ENCODE data around the gene ECI1.
A peak's percentile ranks its signal among the peaks of the same experiment; 100 is the strongest.

ECI1 gene

GRCh38 chr16:2236337-2237101, 14.9 kb downstream of the ECI1 start, which contains the start of gene DNASE1L2:
TSS of gene DNASE1L2 (plus strand) at chr16:2236444. CDS start at chr16:2236817, 373 bp downstream.
- Histone ChIP-seq H3K79me1 (ENCODE audit: low read length) (no peaks in the 10 kb centered on the region), H3K36me3 (ENCODE audit: control insufficient read depth, insufficient read depth, low read length) (no peaks in the 10 kb centered on the region), H3K56ac (ENCODE audit: low read length) (peak within 1 kb of the TSS; percentile 64), H2AK5ac (ENCODE audit: low read length) (no peak within 1 kb of the TSS), H3K27me3 (ENCODE audit: insufficient read depth, low read length, poor library complexity) (peaks cover 3% of the 10 kb centered on the region), H2BK120ac (ENCODE audit: low read depth, low read length) (no peak within 1 kb of the TSS), H3K4me3 (ENCODE audit: low read length) (no peak within 1 kb of the TSS), H4K5ac (ENCODE audit: low read length) (no peak within 1 kb of the TSS), H3K4ac (ENCODE audit: low read depth, low read length) (no peak within 1 kb of the TSS), H3K18ac (ENCODE audit: low read length) (no peak within 1 kb of the TSS), H3K4me2 (ENCODE audit: low read length) (peak within 1 kb of the TSS; percentile 7), H2BK5ac (ENCODE audit: low read length) (no peak within 1 kb of the TSS), H4K8ac (ENCODE audit: low read depth, low read length) (no peak within 1 kb of the TSS), H3K23ac (ENCODE audit: low read length) (no peak within 1 kb of the TSS), H2BK15ac (replicated peaks; ENCODE audit: low read depth) (no peak within 1 kb of the TSS), H3K9ac (ENCODE audit: low read length) (peak within 1 kb of the TSS; percentile 38), H3K4me1 (ENCODE audit: control insufficient read depth, low read depth, low read length) (no peaks in the 10 kb centered on the region), H3K79me2 (ENCODE audit: control insufficient read depth, insufficient read depth, low read length) (no peaks in the 10 kb centered on the region), H3K27ac (ENCODE audit: low read depth, low read length) (no peak within 1 kb of the TSS)
- peak; percentile 56 for DNase-seq
- no CpG with 5 or more reads among the region's 64 CpGs for WGBS (ENCODE audit: extremely low coverage, insufficient coverage, low lambda C conversion rate)

GRCh38 chr16:2235695-2236336, 15.6 kb downstream of the ECI1 start:
- H3K23ac ChIP-seq (ENCODE audit: low read length), result no peak overlapping the region
- H3K4me3 ChIP-seq (ENCODE audit: low read length), result no peak overlapping the region
- peaks cover 3% of the 10 kb centered on the region for H3K27me3 ChIP-seq (ENCODE audit: insufficient read depth, low read length, poor library complexity)
- no peaks in the 10 kb centered on the region for H3K79me1 ChIP-seq (ENCODE audit: low read length)
- H2BK120ac ChIP-seq (ENCODE audit: low read depth, low read length), result no peak overlapping the region
- H3K18ac ChIP-seq (ENCODE audit: low read length), result no peak overlapping the region
- no peak overlapping the region for H3K56ac ChIP-seq (ENCODE audit: low read length)
- no peak for DNase-seq
- no peak overlapping the region for H4K5ac ChIP-seq (ENCODE audit: low read length)
- no peaks in the 10 kb centered on the region for H3K4me1 ChIP-seq (ENCODE audit: control insufficient read depth, low read depth, low read length)
- H3K9ac ChIP-seq (ENCODE audit: low read length), result no peak overlapping the region
- no peak overlapping the region for H3K4me2 ChIP-seq (ENCODE audit: low read length)
- H2BK15ac ChIP-seq (replicated peaks; ENCODE audit: low read depth), result no peak overlapping the region
- no peak overlapping the region for H4K8ac ChIP-seq (ENCODE audit: low read depth, low read length)
- no peak overlapping the region for H3K4ac ChIP-seq (ENCODE audit: low read depth, low read length)
- no peak overlapping the region for H2BK5ac ChIP-seq (ENCODE audit: low read length)
- H3K79me2 ChIP-seq (ENCODE audit: control insufficient read depth, insufficient read depth, low read length), result no peaks in the 10 kb centered on the region
- H3K36me3 ChIP-seq (ENCODE audit: control insufficient read depth, insufficient read depth, low read length), result no peaks in the 10 kb centered on the region
- no peak overlapping the region for H2AK5ac ChIP-seq (ENCODE audit: low read length)
- WGBS (ENCODE audit: extremely low coverage, insufficient coverage, low lambda C conversion rate), result no CpG with 5 or more reads among the region's 19 CpGs
- no peak overlapping the region for H3K27ac ChIP-seq (ENCODE audit: low read depth, low read length)

- no peak for DNase-seq
- H2BK5ac ChIP-seq (ENCODE audit: low read length), result no peak overlapping the region
- no peak overlapping the region for H2BK120ac ChIP-seq (ENCODE audit: low read depth, low read length)
- H3K4me1 ChIP-seq (ENCODE audit: control insufficient read depth, low read depth, low read length), result no peaks in the 10 kb centered on the region
- no peak overlapping the region for H3K56ac ChIP-seq (ENCODE audit: low read length)
- H3K4me3 ChIP-seq (ENCODE audit: low read length), result no peak overlapping the region
- H3K23ac ChIP-seq (ENCODE audit: low read length), result no peak overlapping the region
- H3K18ac ChIP-seq (ENCODE audit: low read length), result no peak overlapping the region
- no peak overlapping the region for H4K8ac ChIP-seq (ENCODE audit: low read depth, low read length)
- H3K9ac ChIP-seq (ENCODE audit: low read length), result no peak overlapping the region
- H3K4me2 ChIP-seq (ENCODE audit: low read length), result no peak overlapping the region
- no peaks in the 10 kb centered on the region for H3K79me2 ChIP-seq (ENCODE audit: control insufficient read depth, insufficient read depth, low read length)
- H3K27me3 ChIP-seq (ENCODE audit: insufficient read depth, low read length, poor library complexity), result peaks cover 3% of the 10 kb centered on the region
- no peak overlapping the region for H3K27ac ChIP-seq (ENCODE audit: low read depth, low read length)
- no peaks in the 10 kb centered on the region for H3K79me1 ChIP-seq (ENCODE audit: low read length)
- H3K4ac ChIP-seq (ENCODE audit: low read depth, low read length), result no peak overlapping the region
- H3K36me3 ChIP-seq (ENCODE audit: control insufficient read depth, insufficient read depth, low read length), result no peaks in the 10 kb centered on the region
- no peak overlapping the region for H4K5ac ChIP-seq (ENCODE audit: low read length)
- no peak overlapping the region for H2BK15ac ChIP-seq (replicated peaks; ENCODE audit: low read depth)
- no peak overlapping the region for H2AK5ac ChIP-seq (ENCODE audit: low read length)
- WGBS (ENCODE audit: extremely low coverage, insufficient coverage, low lambda C conversion rate), result no CpG with 5 or more reads among the region's 28 CpGs
These were observed 16.1 kb downstream of the ECI1 start for GRCh38 chr16:2235234-2235651.

GRCh38 chr16:2234813-2235170, 16.6 kb downstream of the ECI1 start:
- Histone ChIP-seq H4K8ac (ENCODE audit: low read depth, low read length) (no peak overlapping the region), H2AK5ac (ENCODE audit: low read length) (no peak overlapping the region), H3K56ac (ENCODE audit: low read length) (no peak overlapping the region), H3K79me1 (ENCODE audit: low read length) (no peaks in the 10 kb centered on the region), H2BK15ac (replicated peaks; ENCODE audit: low read depth) (no peak overlapping the region), H2BK120ac (ENCODE audit: low read depth, low read length) (no peak overlapping the region), H2BK5ac (ENCODE audit: low read length) (no peak overlapping the region), H3K27me3 (ENCODE audit: insufficient read depth, low read length, poor library complexity) (peaks cover 3% of the 10 kb centered on the region), H3K4me2 (ENCODE audit: low read length) (no peak overlapping the region), H3K27ac (ENCODE audit: low read depth, low read length) (no peak overlapping the region), H3K4me3 (ENCODE audit: low read length) (no peak overlapping the region), H3K9ac (ENCODE audit: low read length) (no peak overlapping the region), H3K79me2 (ENCODE audit: control insufficient read depth, insufficient read depth, low read length) (no peaks in the 10 kb centered on the region), H3K18ac (ENCODE audit: low read length) (no peak overlapping the region), H4K5ac (ENCODE audit: low read length) (no peak overlapping the region), H3K4me1 (ENCODE audit: control insufficient read depth, low read depth, low read length) (no peaks in the 10 kb centered on the region), H3K23ac (ENCODE audit: low read length) (no peak overlapping the region), H3K4ac (ENCODE audit: low read depth, low read length) (no peak overlapping the region), H3K36me3 (ENCODE audit: control insufficient read depth, insufficient read depth, low read length) (no peaks in the 10 kb centered on the region)
- WGBS (ENCODE audit: extremely low coverage, insufficient coverage, low lambda C conversion rate), result no CpG with 5 or more reads among the region's 18 CpGs
- DNase-seq, result no peak

GRCh38 chr16:2233872-2234812, 17.2 kb downstream of the ECI1 start:
- no peak overlapping the region for H3K27ac ChIP-seq (ENCODE audit: low read depth, low read length)
- H3K4ac ChIP-seq (ENCODE audit: low read depth, low read length), result no peak overlapping the region
- H3K4me2 ChIP-seq (ENCODE audit: low read length), result no peak overlapping the region
- H3K4me3 ChIP-seq (ENCODE audit: low read length), result no peak overlapping the region
- peaks cover 3% of the 10 kb centered on the region for H3K27me3 ChIP-seq (ENCODE audit: insufficient read depth, low read length, poor library complexity)
- H4K8ac ChIP-seq (ENCODE audit: low read depth, low read length), result no peak overlapping the region
- H3K36me3 ChIP-seq (ENCODE audit: control insufficient read depth, insufficient read depth, low read length), result no peaks in the 10 kb centered on the region
- no CpG with 5 or more reads among the region's 51 CpGs for WGBS (ENCODE audit: extremely low coverage, insufficient coverage, low lambda C conversion rate)
- H3K4me1 ChIP-seq (ENCODE audit: control insufficient read depth, low read depth, low read length), result no peaks in the 10 kb centered on the region
- no peak overlapping the region for H4K5ac ChIP-seq (ENCODE audit: low read length)
- H3K9ac ChIP-seq (ENCODE audit: low read length), result no peak overlapping the region
- no peak overlapping the region for H2BK120ac ChIP-seq (ENCODE audit: low read depth, low read length)
- no peaks in the 10 kb centered on the region for H3K79me2 ChIP-seq (ENCODE audit: control insufficient read depth, insufficient read depth, low read length)
- no peak overlapping the region for H3K56ac ChIP-seq (ENCODE audit: low read length)
- no peak for DNase-seq
- H2BK15ac ChIP-seq (replicated peaks; ENCODE audit: low read depth), result no peak overlapping the region
- H2BK5ac ChIP-seq (ENCODE audit: low read length), result no peak overlapping the region
- H3K79me1 ChIP-seq (ENCODE audit: low read length), result no peaks in the 10 kb centered on the region
- no peak overlapping the region for H3K18ac ChIP-seq (ENCODE audit: low read length)
- H3K23ac ChIP-seq (ENCODE audit: low read length), result no peak overlapping the region
- H2AK5ac ChIP-seq (ENCODE audit: low read length), result no peak overlapping the region
